SU-DHL-6 (cell line): ENCODE results near the gene MAS1.
"Not testable (repeated sequence)": the region's sequence is repeated elsewhere in the genome, so short reads cannot be mapped to it uniquely, and the experiment has no call there.

Source experiments
- H2AFZ ChIP-seq: fragments of 200-600 bp; sonication (generic); 2 replicates; pipeline ENCODE4 v1.6.1; 2014; ENCODE audit warnings: low read depth, mild to moderate bottlenecking, moderate library complexity, mixed read lengths, antibody characterized with exemption, low read length; ENCODE audit not compliant: severe bottlenecking
- H3F3A ChIP-seq: fragments of 200-600 bp; shearing (Covaris generic); 2 replicates; pipeline ENCODE4 v1.6.0; 2016; ENCODE audit warnings: antibody characterized with exemption, mild to moderate bottlenecking; ENCODE audit not compliant: insufficient read depth
- H3K27ac ChIP-seq: fragments of 200-600 bp; sonication (generic); 2 replicates; pipeline ENCODE4 v1.5.1; 2016; ENCODE audit warnings: low read depth, mild to moderate bottlenecking, low read length, moderate library complexity, mixed read lengths
- H3K27me3 ChIP-seq: fragments of 200-600 bp; sonication (generic), shearing (Covaris generic); 2 replicates; pipeline ENCODE4 v1.6.0; 2014; ENCODE audit warnings: mild to moderate bottlenecking, low read length
- H3K36me3 ChIP-seq: fragments of 200-600 bp; sonication (generic); 2 replicates; pipeline ENCODE4 v1.6.1; 2014; ENCODE audit warnings: mild to moderate bottlenecking, low read length, mixed read lengths
- H3K4me2 ChIP-seq: fragments of 300-600, 200-600 bp; shearing (Covaris generic), sonication (generic); 2 replicates; pipeline ENCODE4 v1.6.0; 2014; ENCODE audit warnings: low read length, low read depth, mild to moderate bottlenecking; ENCODE audit not compliant: poor library complexity, severe bottlenecking
- H3K4me3 ChIP-seq: fragments of 200-600 bp; sonication (generic); 2 replicates; pipeline ENCODE4 v1.5.1; 2014; ENCODE audit warnings: antibody characterized with exemption, low read length, mild to moderate bottlenecking, mixed read lengths; ENCODE audit not compliant: insufficient read depth, poor library complexity, severe bottlenecking
- H3K79me2 ChIP-seq: fragments of 200-600 bp; sonication (generic); 2 replicates; pipeline ENCODE4 v1.6.1; 2014; ENCODE audit warnings: mild to moderate bottlenecking, low read length, moderate library complexity; ENCODE audit not compliant: insufficient read depth
- H3K9ac ChIP-seq: fragments of 200-600 bp; sonication (generic); 2 replicates; pipeline ENCODE4 v1.7.0; 2014; ENCODE audit warnings: mild to moderate bottlenecking, low read length
- H3K9me2 ChIP-seq: fragments of 200-600 bp; sonication (generic); replicated peaks from 2 replicates; pipeline ENCODE4 v1.6.1; 2014; ENCODE audit warnings: low read length; ENCODE audit not compliant: insufficient read depth
- H3K9me3 ChIP-seq: fragments of 200-600 bp; sonication (generic); 2 replicates; pipeline ENCODE4 v1.6.1; 2014; ENCODE audit warnings: low read length, mixed read lengths; ENCODE audit not compliant: insufficient read depth
- H4K20me1 ChIP-seq: fragments of 200-600 bp; sonication (generic); 2 replicates; pipeline ENCODE4 v1.6.1; 2014; ENCODE audit warnings: low read depth, mild to moderate bottlenecking, antibody characterized with exemption, low read length, moderate library complexity, mixed read lengths
- EZH2phosphoT487 ChIP-seq: fragments of 200-600 bp; sonication (generic), shearing (Covaris generic); conservative IDR thresholded peaks from 2 replicates; pipeline ENCODE4 v1.6.1; 2018; ENCODE audit warnings: mild to moderate bottlenecking, antibody characterized with exemption, low read length, moderate library complexity, mixed read lengths
- TF ChIP-seq, protein P1 (sequence below): fragments of 200-600 bp; sonication (generic); IDR thresholded peaks from one replicate; pipeline ENCODE4 v1.5.1; 2017; ENCODE audit warnings: antibody characterized with exemption, mild to moderate bottlenecking, low read length, moderate library complexity; ENCODE audit not compliant: insufficient read depth, poor library complexity, severe bottlenecking

Gene MAS1

GRCh38 chr6:159890792-159891191, at the start of gene MAS1:
TSS of gene MAS1 (plus strand) at chr6:159890988. CDS start at chr6:159906956, 15,968 bp downstream.
- H3K27ac ChIP-seq = no peak within 1 kb of the TSS
- H3K4me2 ChIP-seq = no peak within 1 kb of the TSS
- no peak within 1 kb of the TSS for H3K9ac ChIP-seq
- H3K36me3 ChIP-seq = no peaks in the 10 kb centered on the region
- no peaks in the 10 kb centered on the region for H4K20me1 ChIP-seq
- H3K9me3 ChIP-seq = no peaks in the 10 kb centered on the region
- no peak for TF ChIP-seq EZH2phosphoT487
- TF ChIP-seq, protein P1, sequence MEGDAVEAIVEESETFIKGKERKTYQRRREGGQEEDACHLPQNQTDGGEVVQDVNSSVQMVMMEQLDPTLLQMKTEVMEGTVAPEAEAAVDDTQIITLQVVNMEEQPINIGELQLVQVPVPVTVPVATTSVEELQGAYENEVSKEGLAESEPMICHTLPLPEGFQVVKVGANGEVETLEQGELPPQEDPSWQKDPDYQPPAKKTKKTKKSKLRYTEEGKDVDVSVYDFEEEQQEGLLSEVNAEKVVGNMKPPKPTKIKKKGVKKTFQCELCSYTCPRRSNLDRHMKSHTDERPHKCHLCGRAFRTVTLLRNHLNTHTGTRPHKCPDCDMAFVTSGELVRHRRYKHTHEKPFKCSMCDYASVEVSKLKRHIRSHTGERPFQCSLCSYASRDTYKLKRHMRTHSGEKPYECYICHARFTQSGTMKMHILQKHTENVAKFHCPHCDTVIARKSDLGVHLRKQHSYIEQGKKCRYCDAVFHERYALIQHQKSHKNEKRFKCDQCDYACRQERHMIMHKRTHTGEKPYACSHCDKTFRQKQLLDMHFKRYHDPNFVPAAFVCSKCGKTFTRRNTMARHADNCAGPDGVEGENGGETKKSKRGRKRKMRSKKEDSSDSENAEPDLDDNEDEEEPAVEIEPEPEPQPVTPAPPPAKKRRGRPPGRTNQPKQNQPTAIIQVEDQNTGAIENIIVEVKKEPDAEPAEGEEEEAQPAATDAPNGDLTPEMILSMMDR = no peak
- H3K27me3 ChIP-seq = no peaks in the 10 kb centered on the region
- H2AFZ ChIP-seq = no peak within 1 kb of the TSS
- no peak within 1 kb of the TSS for H3K4me3 ChIP-seq
- H3F3A ChIP-seq = no peaks in the 10 kb centered on the region
- no peaks in the 10 kb centered on the region for H3K79me2 ChIP-seq
- H3K9me2 ChIP-seq = no peaks in the 10 kb centered on the region

DNA sequence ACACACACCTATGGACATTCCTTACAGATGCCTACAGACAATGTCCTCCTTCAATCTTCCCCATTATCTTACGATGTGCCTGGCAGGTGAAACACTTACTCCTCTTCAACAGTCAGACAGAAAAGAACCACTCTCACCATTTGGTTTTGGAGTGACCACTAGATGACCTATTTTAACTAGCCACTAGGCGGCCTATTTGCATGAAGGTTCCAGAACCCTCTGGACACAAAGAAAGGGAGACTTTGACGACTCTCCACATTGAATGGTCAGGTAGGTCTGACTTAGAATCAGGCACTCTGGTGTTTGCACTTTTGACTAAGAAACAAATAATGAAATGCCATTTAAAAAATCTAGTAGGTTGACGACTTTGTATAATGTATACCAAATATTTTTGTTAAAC, 48.8 kb upstream of the MAS1 start:
- no peaks in the 10 kb centered on the region for H4K20me1 ChIP-seq
- H3K9me3 ChIP-seq = no peaks in the 10 kb centered on the region
- H3K4me3 ChIP-seq = no peak overlapping the region
- no peak overlapping the region for H2AFZ ChIP-seq
- H3K9ac ChIP-seq = no peak overlapping the region
- H3K4me2 ChIP-seq = no peak overlapping the region
- H3K79me2 ChIP-seq = no peaks in the 10 kb centered on the region
- no peaks in the 10 kb centered on the region for H3K9me2 ChIP-seq
- no peaks in the 10 kb centered on the region for H3F3A ChIP-seq
- H3K27ac ChIP-seq = no peak overlapping the region
- H3K27me3 ChIP-seq = no peaks in the 10 kb centered on the region
- H3K36me3 ChIP-seq = no peaks in the 10 kb centered on the region
- TF ChIP-seq, protein P1 = no peak
- no peak for TF ChIP-seq EZH2phosphoT487

- Histone ChIP-seq H3K27me3 (no peaks in the 10 kb centered on the region), H3F3A (no peaks in the 10 kb centered on the region), H3K27ac (no peak overlapping the region), H4K20me1 (no peaks in the 10 kb centered on the region), H3K79me2 (no peaks in the 10 kb centered on the region), H3K4me2 (no peak overlapping the region), H3K9me2 (no peaks in the 10 kb centered on the region), H3K9me3 (no peaks in the 10 kb centered on the region), H3K4me3 (no peak overlapping the region), H3K9ac (no peak overlapping the region), H2AFZ (no peak overlapping the region), H3K36me3 (no peaks in the 10 kb centered on the region)
- TF ChIP-seq, protein P1 = no peak
- TF ChIP-seq EZH2phosphoT487 = no peak
These were observed 45.8 kb upstream of the MAS1 start for GRCh38 chr6:159844737-159845645.

DNA sequence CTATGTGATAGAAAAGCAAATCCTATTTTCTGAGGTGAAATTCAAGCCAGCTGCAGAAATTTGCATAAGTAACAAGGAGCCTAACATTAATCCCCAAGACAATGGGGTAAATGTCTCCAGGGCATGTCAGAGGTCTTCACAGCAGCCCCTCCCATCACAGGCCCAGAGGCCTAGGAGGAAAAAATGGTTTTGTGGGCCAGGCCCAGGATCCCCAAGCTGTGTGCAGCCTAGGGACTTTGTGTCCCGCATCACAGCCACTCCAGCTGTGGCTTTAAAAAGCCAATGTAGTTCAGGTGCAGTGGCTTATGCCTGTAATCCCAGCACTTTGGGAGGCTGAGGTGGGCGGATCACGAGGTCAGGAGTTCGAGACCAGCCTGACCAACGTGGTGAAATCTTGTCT, 42.2 kb upstream of the MAS1 start:
- H3K27me3 ChIP-seq, H3K79me2 ChIP-seq, H2AFZ ChIP-seq, H3K27ac ChIP-seq, H3K9me3 ChIP-seq, H3K36me3 ChIP-seq, H3F3A ChIP-seq, H3K4me2 ChIP-seq, H3K9me2 ChIP-seq, H3K4me3 ChIP-seq, H4K20me1 ChIP-seq, H3K9ac ChIP-seq: not testable (repeated sequence)

- H3K9ac ChIP-seq, H3F3A ChIP-seq, H3K79me2 ChIP-seq, H3K27ac ChIP-seq, H3K4me3 ChIP-seq, H2AFZ ChIP-seq, H4K20me1 ChIP-seq, H3K9me3 ChIP-seq, H3K4me2 ChIP-seq, H3K27me3 ChIP-seq, H3K9me2 ChIP-seq, H3K36me3 ChIP-seq: not testable (repeated sequence)
These were observed 40.9 kb upstream of the MAS1 start for GRCh38 chr6:159849851-159850250.
